Left lung (tissue), 14 donors: Measurements from ENCODE around the gene ATRNL1. TPM values are rescaled to one million over a fixed set of nuclear protein-coding genes. Genes with fewer than 3 reads are reported as not detected.
A peak's percentile ranks its signal among the peaks of the same experiment; 100 is the strongest.

ENCODE experiments used
- ATAC-seq: fragments of 200-7000 bp; cut with Tn5 transposase; one replicate; pipeline ENCODE4 v1.9.1; 2020; ENCODE audit warnings: moderate library complexity
- DNase-seq, 4 donors: peaks; one replicate each; pipeline ENCODE4 v3.0.0-alpha.2; 2013 to 2020
- H3K27ac ChIP-seq, 2 donors: fragments of 200-600 bp; sonication (generic) in 1 of 2; one replicate each; pipeline versions ENCODE4 v1.5.0 to v1.8.0; 2020 to 2021
- H3K27me3 ChIP-seq, 2 donors: fragments of 200-600 bp; sonication (generic) in 1 of 2; one replicate each; pipeline versions ENCODE4 v1.5.0 to v1.8.0; 2020 to 2021
- H3K36me3 ChIP-seq, 2 donors: fragments of 200-600 bp; sonication (generic) in 1 of 2; one replicate each; pipeline versions ENCODE4 v1.5.0 to v1.8.0; 2020 to 2021
- H3K4me1 ChIP-seq, 2 donors: fragments of 200-600 bp; one replicate each; pipeline ENCODE4 v1.8.0; 2021
- H3K4me3 ChIP-seq, 2 donors: fragments of 200-600 bp; sonication (generic) in 1 of 2; one replicate each; pipeline versions ENCODE4 v1.5.0 to v1.8.0; 2020 to 2021; ENCODE audit warnings: mild to moderate bottlenecking in 1 of 2
- H3K9me3 ChIP-seq, 2 donors: fragments of 200-600 bp; sonication (generic) in 1 of 2; one replicate each; pipeline versions ENCODE4 v1.5.0 to v1.8.0; 2020 to 2021
- intact Hi-C, 2 donors: fragments of 100-400 bp; cut with DNase I; formaldehyde crosslinking; loops; one replicate each; pipeline versions ENCODE4 v1.11.2 to v1.14.2; 2022
- long read RNA-seq, 12 donors: library from polyadenylated mRNA in 2 of 12; unstranded in 2 of 12; transcript quantifications; one replicate each; pipeline ENCODE4 v2.0.0 and lab custom pipeline, GENCODE V29; 2019 to 2026
- polyA plus RNA-seq, 6 donors: library from polyadenylated mRNA; unstranded; fragments of 120-200 nt; gene quantifications; one replicate each; pipeline ENCODE4 v1.2.1, GENCODE V29; 2013; ENCODE audit not compliant: insufficient read length in 6 of 6
- total RNA-seq, 2 donors: library from RNA; stranded (reverse); fragmentation: NEBNext Ultra II Directional; extraction: Animal tissue kit (Norgen Biotek cat#: 25700); gene quantifications; one replicate each; pipeline ENCODE4 v1.2.1, GENCODE V29; 2021
- TF ChIP-seq, protein P1 (sequence below), 2 donors: fragments of 200-600 bp; sonication (generic) in 1 of 2; IDR thresholded peaks; one replicate each; pipeline versions ENCODE4 v1.5.0 to v1.8.0; 2021; ENCODE audit warnings: antibody characterized with exemption in 2 of 2
- donor health status: DM: no; HTN: yes; CAD: no.
- donor health status: DM: no; HTN: no; CAD: no.

Gene ATRNL1
- total RNA-seq = 1 to 10 TPM in 1 of 2 donors, under 1 TPM in 1; 0.26 to 1.1 TPM
- polyA plus RNA-seq = 1 to 10 TPM; 4.3 to 6.7 (median 5.9) TPM
- long read RNA-seq, donor 1, partial matches to known transcripts = 0 of 1 reads
- long read RNA-seq, donor 1, other reads (novel, unspliced or antisense) = 0 of 1 reads
- long read RNA-seq, donor 2, partial matches to known transcripts = 0 of 4 reads
- long read RNA-seq, donor 2, other reads (novel, unspliced or antisense) = 0 of 4 reads
- long read RNA-seq, donor 3, partial matches to known transcripts = 0 of 3 reads
- long read RNA-seq, donor 3, other reads (novel, unspliced or antisense) = 0 of 3 reads
- long read RNA-seq, donor 4 = 0 reads
- long read RNA-seq, donor 5 = 0 reads
- long read RNA-seq, donor 6, partial matches to known transcripts = 0 of 1 reads
- long read RNA-seq, donor 6, other reads (novel, unspliced or antisense) = 0 of 1 reads
- long read RNA-seq, donor 7, partial matches to known transcripts = 0 of 1 reads
- long read RNA-seq, donor 7, other reads (novel, unspliced or antisense) = 0 of 1 reads
- long read RNA-seq, donor 8 = 0 reads
- long read RNA-seq, donor 9 = 0 reads
- long read RNA-seq, donor 10 = 0 reads
- long read RNA-seq, donor 11, full-length matches to known transcripts = 1 of 1 reads
- long read RNA-seq, donor 11, partial matches to known transcripts = 0 of 1 reads
- long read RNA-seq, donor 11, other reads (novel, unspliced or antisense) = 0 of 1 reads
- long read RNA-seq, donor 12, partial matches to known transcripts = 0 of 2 reads
- long read RNA-seq, donor 12, other reads (novel, unspliced or antisense) = 0 of 2 reads

- ATAC-seq (peak; percentile 70), DNase-seq (peak in 2 of 4 donors; percentile 72 to 73)
- H3K36me3 ChIP-seq = no peaks in the 10 kb centered on the region
- H3K4me3 ChIP-seq = peak within 1 kb of the TSS; percentile 44 to 47
- TF ChIP-seq, protein P1, sequence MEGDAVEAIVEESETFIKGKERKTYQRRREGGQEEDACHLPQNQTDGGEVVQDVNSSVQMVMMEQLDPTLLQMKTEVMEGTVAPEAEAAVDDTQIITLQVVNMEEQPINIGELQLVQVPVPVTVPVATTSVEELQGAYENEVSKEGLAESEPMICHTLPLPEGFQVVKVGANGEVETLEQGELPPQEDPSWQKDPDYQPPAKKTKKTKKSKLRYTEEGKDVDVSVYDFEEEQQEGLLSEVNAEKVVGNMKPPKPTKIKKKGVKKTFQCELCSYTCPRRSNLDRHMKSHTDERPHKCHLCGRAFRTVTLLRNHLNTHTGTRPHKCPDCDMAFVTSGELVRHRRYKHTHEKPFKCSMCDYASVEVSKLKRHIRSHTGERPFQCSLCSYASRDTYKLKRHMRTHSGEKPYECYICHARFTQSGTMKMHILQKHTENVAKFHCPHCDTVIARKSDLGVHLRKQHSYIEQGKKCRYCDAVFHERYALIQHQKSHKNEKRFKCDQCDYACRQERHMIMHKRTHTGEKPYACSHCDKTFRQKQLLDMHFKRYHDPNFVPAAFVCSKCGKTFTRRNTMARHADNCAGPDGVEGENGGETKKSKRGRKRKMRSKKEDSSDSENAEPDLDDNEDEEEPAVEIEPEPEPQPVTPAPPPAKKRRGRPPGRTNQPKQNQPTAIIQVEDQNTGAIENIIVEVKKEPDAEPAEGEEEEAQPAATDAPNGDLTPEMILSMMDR (IDR thresholded peaks at IDR 0.05) = no peak
- H3K27ac ChIP-seq = no peak within 1 kb of the TSS
- peaks cover 5 to 20% of the 10 kb centered on the region in 2 donors for H3K4me1 ChIP-seq
- peaks cover 41 to 80% of the 10 kb centered on the region in 2 donors for H3K27me3 ChIP-seq
- intact Hi-C loops = no loop called here
- H3K9me3 ChIP-seq = no peaks in the 10 kb centered on the region
Observed at GRCh38 chr10:115093286-115093775, at the start of gene ATRNL1. Gene ATRNL1, plus strand, starts transcription at chr10:115093365. Its CDS starts 386 bp downstream, at chr10:115093751.

DNA sequence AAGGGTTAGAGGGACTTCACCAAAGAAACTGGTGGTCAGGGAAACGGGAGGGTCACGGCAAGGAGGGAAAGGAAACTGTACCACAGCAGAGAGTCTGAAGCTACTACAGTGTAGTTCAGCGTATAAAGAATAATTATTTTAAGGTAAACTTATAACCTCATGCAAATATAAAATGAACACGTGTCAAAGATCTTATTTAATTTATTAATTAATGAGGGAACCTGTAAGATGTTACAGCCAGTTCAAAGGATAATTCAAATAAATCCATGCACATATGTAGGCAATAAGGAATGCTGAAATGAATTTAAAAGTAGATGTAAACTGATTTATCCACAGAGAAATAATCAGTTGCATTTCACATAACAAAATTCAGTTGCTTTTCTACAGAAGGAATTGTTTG is 49.4 kb upstream of the ATRNL1 start:
- H3K4me1 ChIP-seq = no peaks in the 10 kb centered on the region
- H3K9me3 ChIP-seq = no peaks in the 10 kb centered on the region
- H3K27ac ChIP-seq = no peak overlapping the region
- intact Hi-C loops = no loop called here
- DNase-seq = no peak
- H3K36me3 ChIP-seq = no peaks in the 10 kb centered on the region
- H3K27me3 ChIP-seq = no peaks in the 10 kb centered on the region
- TF ChIP-seq, protein P1 (IDR thresholded peaks at IDR 0.05) = no peak
- ATAC-seq = no peak
- no peak overlapping the region for H3K4me3 ChIP-seq

- Histone ChIP-seq H3K4me1 (no peaks in the 10 kb centered on the region), H3K27me3 (no peaks in the 10 kb centered on the region), H3K4me3 (no peak overlapping the region), H3K36me3 (no peaks in the 10 kb centered on the region), H3K9me3 (no peaks in the 10 kb centered on the region), H3K27ac (no peak overlapping the region)
- ATAC-seq (no peak), DNase-seq (no peak)
- intact Hi-C loops = no loop called here
- TF ChIP-seq, protein P1 (IDR thresholded peaks at IDR 0.05) = no peak
Observed at GRCh38 chr10:115044891-115045290, 48.3 kb upstream of the ATRNL1 start.

DNA sequence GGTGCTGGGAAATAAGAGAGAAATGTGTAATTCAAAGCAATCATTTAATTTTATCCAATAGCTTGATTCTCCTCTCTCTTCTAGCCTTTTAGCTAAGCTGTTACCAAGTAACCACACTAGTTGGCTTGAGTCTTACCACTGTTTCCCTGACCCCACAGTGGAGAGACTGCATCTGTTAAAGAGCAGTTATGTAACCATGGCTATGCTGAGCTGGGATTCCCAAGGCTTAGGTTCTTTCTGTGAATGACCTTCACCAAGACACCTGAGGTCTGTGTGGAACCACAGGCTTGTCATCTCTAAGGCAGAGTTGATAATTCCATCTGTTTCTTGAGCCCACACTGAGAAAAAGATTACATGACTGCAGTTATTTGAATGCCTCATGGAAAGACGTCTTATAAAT is 47.7 kb upstream of the ATRNL1 start:
- Histone ChIP-seq H3K4me1 (no peaks in the 10 kb centered on the region), H3K27me3 (no peaks in the 10 kb centered on the region), H3K36me3 (no peaks in the 10 kb centered on the region), H3K4me3 (no peak overlapping the region), H3K9me3 (no peaks in the 10 kb centered on the region), H3K27ac (no peak overlapping the region)
- ATAC-seq (no peak), DNase-seq (no peak)
- intact Hi-C loops = no loop called here
- TF ChIP-seq, protein P1 (IDR thresholded peaks at IDR 0.05) = no peak
